ENCODE data around the gene LTO1.

DNA sequence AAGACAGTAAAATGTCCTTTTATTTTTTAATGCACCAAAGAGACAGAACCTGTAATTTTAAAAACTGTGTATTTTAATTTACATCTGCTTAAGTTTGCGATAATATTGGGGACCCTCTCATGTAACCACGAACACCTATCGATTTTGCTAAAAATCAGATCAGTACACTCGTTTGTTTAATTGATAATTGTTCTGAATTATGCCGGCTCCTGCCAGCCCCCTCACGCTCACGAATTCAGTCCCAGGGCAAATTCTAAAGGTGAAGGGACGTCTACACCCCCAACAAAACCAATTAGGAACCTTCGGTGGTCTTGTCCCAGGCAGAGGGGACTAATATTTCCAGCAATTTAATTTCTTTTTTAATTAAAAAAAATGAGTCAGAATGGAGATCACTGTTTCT lies 35.3 kb downstream of the LTO1 start:
- TF ChIP-seq ZNF331 (CRISPR knock-in tag; IDR thresholded peaks at IDR 0.05; ENCODE audit: low read depth): no peak
- TF ChIP-seq EZH2 (IDR thresholded peaks at IDR 0.05; ENCODE audit: low read depth, unreplicated experiment): no peak
- TF ChIP-seq, protein P1, sequence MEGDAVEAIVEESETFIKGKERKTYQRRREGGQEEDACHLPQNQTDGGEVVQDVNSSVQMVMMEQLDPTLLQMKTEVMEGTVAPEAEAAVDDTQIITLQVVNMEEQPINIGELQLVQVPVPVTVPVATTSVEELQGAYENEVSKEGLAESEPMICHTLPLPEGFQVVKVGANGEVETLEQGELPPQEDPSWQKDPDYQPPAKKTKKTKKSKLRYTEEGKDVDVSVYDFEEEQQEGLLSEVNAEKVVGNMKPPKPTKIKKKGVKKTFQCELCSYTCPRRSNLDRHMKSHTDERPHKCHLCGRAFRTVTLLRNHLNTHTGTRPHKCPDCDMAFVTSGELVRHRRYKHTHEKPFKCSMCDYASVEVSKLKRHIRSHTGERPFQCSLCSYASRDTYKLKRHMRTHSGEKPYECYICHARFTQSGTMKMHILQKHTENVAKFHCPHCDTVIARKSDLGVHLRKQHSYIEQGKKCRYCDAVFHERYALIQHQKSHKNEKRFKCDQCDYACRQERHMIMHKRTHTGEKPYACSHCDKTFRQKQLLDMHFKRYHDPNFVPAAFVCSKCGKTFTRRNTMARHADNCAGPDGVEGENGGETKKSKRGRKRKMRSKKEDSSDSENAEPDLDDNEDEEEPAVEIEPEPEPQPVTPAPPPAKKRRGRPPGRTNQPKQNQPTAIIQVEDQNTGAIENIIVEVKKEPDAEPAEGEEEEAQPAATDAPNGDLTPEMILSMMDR (conservative IDR thresholded peaks at IDR 0.05; ENCODE audit: low read depth in 2 of 2): no peak
- no peak for TF ChIP-seq POLR2AphosphoS5 (IDR thresholded peaks at IDR 0.05; ENCODE audit: low read depth)
- TF ChIP-seq STAT1 (IDR thresholded peaks at IDR 0.05; ENCODE audit: unreplicated experiment): no peak
- TF ChIP-seq, protein P2, sequence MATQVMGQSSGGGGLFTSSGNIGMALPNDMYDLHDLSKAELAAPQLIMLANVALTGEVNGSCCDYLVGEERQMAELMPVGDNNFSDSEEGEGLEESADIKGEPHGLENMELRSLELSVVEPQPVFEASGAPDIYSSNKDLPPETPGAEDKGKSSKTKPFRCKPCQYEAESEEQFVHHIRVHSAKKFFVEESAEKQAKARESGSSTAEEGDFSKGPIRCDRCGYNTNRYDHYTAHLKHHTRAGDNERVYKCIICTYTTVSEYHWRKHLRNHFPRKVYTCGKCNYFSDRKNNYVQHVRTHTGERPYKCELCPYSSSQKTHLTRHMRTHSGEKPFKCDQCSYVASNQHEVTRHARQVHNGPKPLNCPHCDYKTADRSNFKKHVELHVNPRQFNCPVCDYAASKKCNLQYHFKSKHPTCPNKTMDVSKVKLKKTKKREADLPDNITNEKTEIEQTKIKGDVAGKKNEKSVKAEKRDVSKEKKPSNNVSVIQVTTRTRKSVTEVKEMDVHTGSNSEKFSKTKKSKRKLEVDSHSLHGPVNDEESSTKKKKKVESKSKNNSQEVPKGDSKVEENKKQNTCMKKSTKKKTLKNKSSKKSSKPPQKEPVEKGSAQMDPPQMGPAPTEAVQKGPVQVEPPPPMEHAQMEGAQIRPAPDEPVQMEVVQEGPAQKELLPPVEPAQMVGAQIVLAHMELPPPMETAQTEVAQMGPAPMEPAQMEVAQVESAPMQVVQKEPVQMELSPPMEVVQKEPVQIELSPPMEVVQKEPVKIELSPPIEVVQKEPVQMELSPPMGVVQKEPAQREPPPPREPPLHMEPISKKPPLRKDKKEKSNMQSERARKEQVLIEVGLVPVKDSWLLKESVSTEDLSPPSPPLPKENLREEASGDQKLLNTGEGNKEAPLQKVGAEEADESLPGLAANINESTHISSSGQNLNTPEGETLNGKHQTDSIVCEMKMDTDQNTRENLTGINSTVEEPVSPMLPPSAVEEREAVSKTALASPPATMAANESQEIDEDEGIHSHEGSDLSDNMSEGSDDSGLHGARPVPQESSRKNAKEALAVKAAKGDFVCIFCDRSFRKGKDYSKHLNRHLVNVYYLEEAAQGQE (IDR thresholded peaks at IDR 0.05; ENCODE audit: unreplicated experiment): no peak

Data from GM23338 (cell line).